K562 (cell line): ENCODE data around the gene ENO2. TPM values are rescaled to one million over a fixed set of nuclear protein-coding genes. Genes with fewer than 3 reads are reported as not detected.

Experiments
- ARHGAP35 ChIP-seq: fragments of 450-650 bp; IDR thresholded peaks from 2 replicates; pipeline ENCODE4 v1.6.1; 2018; ENCODE audit not compliant: partially characterized antibody
- CBX5 ChIP-seq: IDR thresholded peaks from 2 replicates; pipeline ENCODE4 v1.6.1; 2014; ENCODE audit warnings: low read depth, borderline replicate concordance
- DPF2 ChIP-seq: fragments of 450-650 bp; IDR thresholded peaks from 2 replicates; pipeline ENCODE4 v1.6.1; 2016
- FOSL1 ChIP-seq: fragments of 200-800 bp; sonication (Bioruptor generic); conservative IDR thresholded peaks from 2 replicates; pipeline ENCODE4 v1.6.1; 2016; ENCODE audit warnings: missing genetic modification characterization, missing compliant biosample characterization
- FOXK1 ChIP-seq: sonication (generic); formaldehyde crosslinking; IDR thresholded peaks from 2 replicates; pipeline ENCODE4 v1.8.0; 2022; ENCODE audit warnings: missing genetic modification reagents, mild to moderate bottlenecking, borderline replicate concordance
- HDAC3 ChIP-seq: fragments of 450-650 bp; IDR thresholded peaks from 2 replicates; pipeline ENCODE4 v1.6.1; 2018; ENCODE audit warnings: borderline replicate concordance, mild to moderate bottlenecking, moderate library complexity; ENCODE audit not compliant: partially characterized antibody
- POLR2AphosphoS5 ChIP-seq: IDR thresholded peaks from 2 replicates; pipeline ENCODE4 v1.6.1; 2011; ENCODE audit warnings: mild to moderate bottlenecking, low read depth, low read length, moderate library complexity; ENCODE audit not compliant: control insufficient read depth, insufficient read depth
- SMAD4 ChIP-seq: fragments of 250-450 bp; sonication (Bioruptor Pico); conservative IDR thresholded peaks from 2 replicates; pipeline ENCODE4 v1.8.0; 2021; ENCODE audit warnings: inconsistent platforms, mild to moderate bottlenecking, moderate library complexity
- SP1 ChIP-seq: sonication (generic); formaldehyde crosslinking; IDR thresholded peaks from 2 replicates; pipeline ENCODE4 v1.8.1; 2022; ENCODE audit warnings: mild to moderate bottlenecking, missing genetic modification reagents
- SUPT5H ChIP-seq: fragments of 450-650 bp; IDR thresholded peaks from 2 replicates; pipeline ENCODE4 v1.6.1; 2016
- TAL1 ChIP-seq: fragments of 450-650 bp; IDR thresholded peaks from 2 replicates; pipeline ENCODE4 v1.6.1; 2016; ENCODE audit warnings: mild to moderate bottlenecking
- ZEB2 ChIP-seq: fragments of 450-650 bp; IDR thresholded peaks from 2 replicates; pipeline ENCODE4 v1.6.1; 2016
- ZNF347 ChIP-seq: fragments of 450-650 bp; formaldehyde crosslinking; IDR thresholded peaks from 2 replicates; pipeline ENCODE4 v1.4.0; 2020; ENCODE audit warnings: low read depth, mild to moderate bottlenecking, moderate library complexity
- polyA plus RNA-seq, 8 experiments: library from polyadenylated mRNA; depleted of rRNA in 4 of 8; stranded (reverse) in 5 of 8; unstranded in 3 of 8; fragments of >200 nt; fragmentation: Nextera tagmentation in 2 of 8; fragmentation: Illumina TruSeq in 1 of 8; extraction: Ambion mirVana in 2 of 8; extraction: Trizol in 1 of 8; gene quantifications; 2 replicates each; pipeline versions ENCODE4 v1.2.1 to v1.2.3, GENCODE V29; 2011 to 2014; ENCODE audit warnings: inconsistent platforms in 1 of 8, missing spikeins in 1 of 8
- total RNA-seq, 7 experiments: library from RNA; depleted of rRNA in 6 of 7; stranded (reverse); fragments of >200 nt in 6 of 7; fragmentation: Illumina TruSeq in 2 of 7; extraction: Trizol in 2 of 7; gene quantifications; 2 replicates each; pipeline versions ENCODE4 v1.2.1 to v1.2.3, GENCODE V29; 2011 to 2021; ENCODE audit warnings: low replicate concordance in 1 of 7
- TF ChIP-seq, protein P1 (sequence below): sonication (generic); formaldehyde crosslinking; IDR thresholded peaks from 2 replicates; pipeline ENCODE4 v1.8.0; 2022; ENCODE audit warnings: mild to moderate bottlenecking, missing genetic modification reagents
- TF ChIP-seq, protein P2 (sequence below), 2 experiments: fragments of 450-650 bp; formaldehyde crosslinking in 1 of 2; IDR thresholded peaks; 2 replicates each; pipeline versions ENCODE4 v1.4.0 to v1.6.1; 2014 to 2020; ENCODE audit warnings: mild to moderate bottlenecking in 2 of 2, borderline replicate concordance in 1 of 2, low read depth in 1 of 2
- TF ChIP-seq, protein P3 (sequence below), 2 experiments: fragments of 450-650 bp in 1 of 2; sonication (generic) in 1 of 2; formaldehyde crosslinking in 1 of 2; IDR thresholded peaks in 1 of 2; conservative IDR thresholded peaks in 1 of 2; 2 replicates each; pipeline versions ENCODE4 v1.6.1 to v1.8.1; 2016 to 2023; ENCODE audit warnings: mild to moderate bottlenecking in 2 of 2, moderate library complexity in 2 of 2, inconsistent platforms in 1 of 2, missing genetic modification reagents in 1 of 2

ENO2 gene
- total and polyA plus RNA-seq, 9 of the 15 experiments (the other 6 are each of a cell fraction or from before 2014, with no cell fraction given) = 10.9 to 43.3 (median 21.0) TPM

DNA sequence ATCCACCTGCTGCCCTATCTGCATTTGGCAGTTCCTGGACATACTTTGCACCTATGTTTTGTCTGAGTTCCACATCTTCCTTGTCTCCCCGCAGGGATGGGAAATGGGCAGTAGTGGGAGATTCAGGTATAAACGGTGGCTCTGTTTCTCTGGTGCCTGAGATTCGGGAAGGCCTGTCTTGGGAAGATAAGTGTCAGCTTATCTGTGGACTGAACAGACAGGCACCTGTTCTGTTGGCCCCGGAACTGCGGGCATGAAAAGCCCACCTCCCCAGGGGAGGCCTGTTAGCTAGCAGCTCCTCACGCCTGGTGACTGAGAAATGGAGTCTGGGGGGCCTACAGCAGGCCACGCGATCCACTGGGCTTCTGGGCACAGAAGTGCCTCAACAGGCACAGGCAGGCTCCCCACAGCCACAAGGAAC, 50.2 kb downstream of the ENO2 start (continued):
- TF ChIP-seq FOXK1 (CRISPR knock-in tag) (no peak), FOSL1 (tag) (no peak), ZEB2 (peak; percentile 86), HDAC3 (peak; percentile 50), ARHGAP35 (no peak), SMAD4 (0 out of 2 replicates have a peak, but pooled peaks have one; percentile 57), DPF2 (peak; percentile 80), CBX5 (no peak), SP1 (no peak), SUPT5H (peak; percentile 65), TAL1 (peak; percentile 92), POLR2AphosphoS5 (peak; percentile 62), ZNF347 (CRISPR knock-in tag) (no peak)
- TF ChIP-seq, protein P1, sequence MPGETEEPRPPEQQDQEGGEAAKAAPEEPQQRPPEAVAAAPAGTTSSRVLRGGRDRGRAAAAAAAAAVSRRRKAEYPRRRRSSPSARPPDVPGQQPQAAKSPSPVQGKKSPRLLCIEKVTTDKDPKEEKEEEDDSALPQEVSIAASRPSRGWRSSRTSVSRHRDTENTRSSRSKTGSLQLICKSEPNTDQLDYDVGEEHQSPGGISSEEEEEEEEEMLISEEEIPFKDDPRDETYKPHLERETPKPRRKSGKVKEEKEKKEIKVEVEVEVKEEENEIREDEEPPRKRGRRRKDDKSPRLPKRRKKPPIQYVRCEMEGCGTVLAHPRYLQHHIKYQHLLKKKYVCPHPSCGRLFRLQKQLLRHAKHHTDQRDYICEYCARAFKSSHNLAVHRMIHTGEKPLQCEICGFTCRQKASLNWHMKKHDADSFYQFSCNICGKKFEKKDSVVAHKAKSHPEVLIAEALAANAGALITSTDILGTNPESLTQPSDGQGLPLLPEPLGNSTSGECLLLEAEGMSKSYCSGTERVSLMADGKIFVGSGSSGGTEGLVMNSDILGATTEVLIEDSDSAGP (CRISPR knock-in tag) = no peak
- TF ChIP-seq, protein P2, sequence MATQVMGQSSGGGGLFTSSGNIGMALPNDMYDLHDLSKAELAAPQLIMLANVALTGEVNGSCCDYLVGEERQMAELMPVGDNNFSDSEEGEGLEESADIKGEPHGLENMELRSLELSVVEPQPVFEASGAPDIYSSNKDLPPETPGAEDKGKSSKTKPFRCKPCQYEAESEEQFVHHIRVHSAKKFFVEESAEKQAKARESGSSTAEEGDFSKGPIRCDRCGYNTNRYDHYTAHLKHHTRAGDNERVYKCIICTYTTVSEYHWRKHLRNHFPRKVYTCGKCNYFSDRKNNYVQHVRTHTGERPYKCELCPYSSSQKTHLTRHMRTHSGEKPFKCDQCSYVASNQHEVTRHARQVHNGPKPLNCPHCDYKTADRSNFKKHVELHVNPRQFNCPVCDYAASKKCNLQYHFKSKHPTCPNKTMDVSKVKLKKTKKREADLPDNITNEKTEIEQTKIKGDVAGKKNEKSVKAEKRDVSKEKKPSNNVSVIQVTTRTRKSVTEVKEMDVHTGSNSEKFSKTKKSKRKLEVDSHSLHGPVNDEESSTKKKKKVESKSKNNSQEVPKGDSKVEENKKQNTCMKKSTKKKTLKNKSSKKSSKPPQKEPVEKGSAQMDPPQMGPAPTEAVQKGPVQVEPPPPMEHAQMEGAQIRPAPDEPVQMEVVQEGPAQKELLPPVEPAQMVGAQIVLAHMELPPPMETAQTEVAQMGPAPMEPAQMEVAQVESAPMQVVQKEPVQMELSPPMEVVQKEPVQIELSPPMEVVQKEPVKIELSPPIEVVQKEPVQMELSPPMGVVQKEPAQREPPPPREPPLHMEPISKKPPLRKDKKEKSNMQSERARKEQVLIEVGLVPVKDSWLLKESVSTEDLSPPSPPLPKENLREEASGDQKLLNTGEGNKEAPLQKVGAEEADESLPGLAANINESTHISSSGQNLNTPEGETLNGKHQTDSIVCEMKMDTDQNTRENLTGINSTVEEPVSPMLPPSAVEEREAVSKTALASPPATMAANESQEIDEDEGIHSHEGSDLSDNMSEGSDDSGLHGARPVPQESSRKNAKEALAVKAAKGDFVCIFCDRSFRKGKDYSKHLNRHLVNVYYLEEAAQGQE (IDR thresholded peaks at IDR 0.05; ENCODE audit: borderline replicate concordance) = no peak
- TF ChIP-seq, protein P2 (CRISPR knock-in tag; IDR thresholded peaks at IDR 0.05; ENCODE audit: low read depth) = no peak
- TF ChIP-seq, protein P3, sequence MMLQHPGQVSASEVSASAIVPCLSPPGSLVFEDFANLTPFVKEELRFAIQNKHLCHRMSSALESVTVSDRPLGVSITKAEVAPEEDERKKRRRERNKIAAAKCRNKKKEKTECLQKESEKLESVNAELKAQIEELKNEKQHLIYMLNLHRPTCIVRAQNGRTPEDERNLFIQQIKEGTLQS (IDR thresholded peaks at IDR 0.05) = no peak
- TF ChIP-seq, protein P3 (CRISPR knock-in tag; conservative IDR thresholded peaks at IDR 0.05) = no peak
